ENCODE data around the gene SCAF8. TPM values are rescaled to one million over a fixed set of nuclear protein-coding genes. Genes with fewer than 3 reads are reported as not detected.

Gene SCAF8
- polyA plus RNA-seq, 1 experiment = 13.1 TPM

GRCh38 chr6:154878871-154879491 lies 145.8 kb downstream of the SCAF8 start:
- no peak for TF ChIP-seq CTCF (IDR thresholded peaks at IDR 0.05; ENCODE audit: insufficient read depth, low read depth, low read length)
- H3K36me3 ChIP-seq (ENCODE audit: control insufficient read depth, insufficient read depth, low read length) = 0 out of 2 replicates have a peak, but pooled peaks cover 2% of the 10 kb centered on the region
- no peaks in the 10 kb centered on the region for H3K27me3 ChIP-seq (ENCODE audit: control insufficient read depth, insufficient read depth, low read length)
- ChIA-PET POLR2A (no interaction called here), CTCF (no interaction called here)
- no peak overlapping the region for H3K4me3 ChIP-seq (ENCODE audit: low read depth, low read length)
- no peak for DNase-seq (ENCODE audit: low read depth)

- ChIA-PET POLR2A (no interaction called here), CTCF (interaction anchor here (1.2 to 1.4 kb wide), 2 partner anchors 14 to 48 kb away, joined by 4 to 5 read pairs; no protein-coding TSS in a partner anchor)
- DNase-seq (ENCODE audit: low read depth) = no peak
- Histone ChIP-seq H3K36me3 (ENCODE audit: control insufficient read depth, insufficient read depth, low read length) (0 out of 2 replicates have a peak, but pooled peaks cover 2% of the 10 kb centered on the region), H3K27me3 (ENCODE audit: control insufficient read depth, insufficient read depth, low read length) (no peaks in the 10 kb centered on the region), H3K4me3 (ENCODE audit: low read depth, low read length) (no peak overlapping the region)
- no peak for TF ChIP-seq CTCF (IDR thresholded peaks at IDR 0.05; ENCODE audit: insufficient read depth, low read depth, low read length)
Measured at GRCh38 chr6:154882107-154882506, 148.9 kb downstream of the SCAF8 start.

Small RNAs within 50 kb of the gene (small RNA-seq; reads per million reads assigned to genes)
- not detected for gene MIR1273C (ENCODE audit: insufficient read length, low read depth, low replicate concordance)
- gene RNU6-824P (ENCODE audit: insufficient read length, low read depth, low replicate concordance) = not detected

Other genes with a start within 250 kb of the SCAF8 start
- gene CNKSR3, start 222.7 kb upstream of the SCAF8 start, polyA plus RNA-seq (2011; rRNA removed) = 5.2 and 5.6 TPM in 2 replicates